ENCODE data around the gene FAM3D. TPM values are rescaled to one million over a fixed set of nuclear protein-coding genes. Genes with fewer than 3 reads are reported as not detected.

Gene FAM3D
- total RNA-seq, 1 experiment from 2014 or later: 0.32 TPM

DNA sequence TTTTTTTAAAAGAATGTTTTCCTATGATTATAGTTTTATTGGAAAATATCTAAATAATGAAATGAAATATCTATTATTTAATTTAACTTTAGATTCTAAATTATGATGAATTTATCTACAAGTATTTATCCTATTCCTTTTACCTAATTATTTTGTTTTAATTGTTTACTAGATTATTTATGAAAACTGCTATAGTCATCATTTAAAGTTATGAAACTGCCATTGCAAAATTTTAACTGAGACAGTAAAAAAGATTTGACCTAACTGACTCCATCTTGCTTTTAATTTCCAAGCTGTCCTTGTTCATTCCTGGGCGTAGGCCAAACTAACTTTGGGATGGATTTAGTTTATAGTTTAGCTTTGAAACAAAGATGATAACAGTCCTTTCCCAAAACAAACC is 25.9 kb upstream of the FAM3D start:
- H3K4me1 ChIP-seq (ENCODE audit: control insufficient read depth in 1 of 2, insufficient read depth in 2 of 2, low read length in 2 of 2): no peaks in the 10 kb centered on the region
- DNase-seq (ENCODE audit: low read depth, low spot score) (no peak), ATAC-seq (no peak)
- no peak overlapping the region for H3K4me3 ChIP-seq (replicated peaks in 1 of 2; ENCODE audit: low read depth in 1 of 2, low read length in 2 of 2)
- H3K36me3 ChIP-seq (ENCODE audit: control insufficient read depth in 1 of 2, insufficient read depth in 2 of 2, low read length in 2 of 2): no peaks in the 10 kb centered on the region
- no peak overlapping the region for H3K9ac ChIP-seq (ENCODE audit: low read length)
- H3K4me2 ChIP-seq (ENCODE audit: low read length): no peak overlapping the region
- ChIA-PET CTCF (no interaction called here), RAD21 (ENCODE audit: low non-redundant PET in 1 of 2, low total read pairs in 2 of 2, uncharacterized antibody in 2 of 2, unreplicated experiment in 2 of 2) (no interaction called here), POLR2A (no interaction called here)
- H3K79me2 ChIP-seq (ENCODE audit: insufficient read depth, low read length): no peaks in the 10 kb centered on the region
- no peak overlapping the region for H2AFZ ChIP-seq (ENCODE audit: low read depth, low read length, poor library complexity, severe bottlenecking)
- TF ChIP-seq CBX3 (IDR thresholded peaks at IDR 0.05; ENCODE audit: low read depth) (no peak), POLR2A (IDR thresholded peaks at IDR 0.05; ENCODE audit: borderline replicate concordance, extremely low read depth, insufficient read depth, insufficient read length) (no peak), SP1 (IDR thresholded peaks at IDR 0.05; ENCODE audit: low read depth) (no peak), TCF7L2 (IDR thresholded peaks at IDR 0.05; ENCODE audit: borderline replicate concordance, extremely low read depth, insufficient read depth, insufficient read length) (no peak), ZNF274 (IDR thresholded peaks at IDR 0.05; ENCODE audit: low read depth, low read length) (no peak), FOSL1 (IDR thresholded peaks at IDR 0.05; ENCODE audit: low read depth) (no peak), EZH2 (IDR thresholded peaks at IDR 0.05) (no peak), CEBPB (IDR thresholded peaks at IDR 0.05; ENCODE audit: low read depth) (no peak), SIN3A (IDR thresholded peaks at IDR 0.05; ENCODE audit: low read depth) (no peak), YY1 (IDR thresholded peaks at IDR 0.05; ENCODE audit: extremely low read depth, insufficient replicate concordance, low read depth, low read length) (no peak), EGR1 (IDR thresholded peaks at IDR 0.05; ENCODE audit: low read depth) (no peak), POLR2AphosphoS5 (IDR thresholded peaks at IDR 0.05; ENCODE audit: low read depth, low read length) (no peak), ELF1 (IDR thresholded peaks at IDR 0.05; ENCODE audit: borderline replicate concordance, low read depth) (no peak), RAD21 (IDR thresholded peaks at IDR 0.05; ENCODE audit: low read depth) (no peak), SRF (IDR thresholded peaks at IDR 0.05; ENCODE audit: low read depth) (no peak)
- TF ChIP-seq, protein P1, sequence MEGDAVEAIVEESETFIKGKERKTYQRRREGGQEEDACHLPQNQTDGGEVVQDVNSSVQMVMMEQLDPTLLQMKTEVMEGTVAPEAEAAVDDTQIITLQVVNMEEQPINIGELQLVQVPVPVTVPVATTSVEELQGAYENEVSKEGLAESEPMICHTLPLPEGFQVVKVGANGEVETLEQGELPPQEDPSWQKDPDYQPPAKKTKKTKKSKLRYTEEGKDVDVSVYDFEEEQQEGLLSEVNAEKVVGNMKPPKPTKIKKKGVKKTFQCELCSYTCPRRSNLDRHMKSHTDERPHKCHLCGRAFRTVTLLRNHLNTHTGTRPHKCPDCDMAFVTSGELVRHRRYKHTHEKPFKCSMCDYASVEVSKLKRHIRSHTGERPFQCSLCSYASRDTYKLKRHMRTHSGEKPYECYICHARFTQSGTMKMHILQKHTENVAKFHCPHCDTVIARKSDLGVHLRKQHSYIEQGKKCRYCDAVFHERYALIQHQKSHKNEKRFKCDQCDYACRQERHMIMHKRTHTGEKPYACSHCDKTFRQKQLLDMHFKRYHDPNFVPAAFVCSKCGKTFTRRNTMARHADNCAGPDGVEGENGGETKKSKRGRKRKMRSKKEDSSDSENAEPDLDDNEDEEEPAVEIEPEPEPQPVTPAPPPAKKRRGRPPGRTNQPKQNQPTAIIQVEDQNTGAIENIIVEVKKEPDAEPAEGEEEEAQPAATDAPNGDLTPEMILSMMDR (IDR thresholded peaks at IDR 0.05 in 2 of 3, conservative IDR thresholded peaks at IDR 0.05 in 1 of 3; ENCODE audit: borderline replicate concordance in 1 of 3, insufficient read depth in 1 of 3, low read depth in 2 of 3, low read length in 2 of 3): no peak
- TF ChIP-seq, protein P2, sequence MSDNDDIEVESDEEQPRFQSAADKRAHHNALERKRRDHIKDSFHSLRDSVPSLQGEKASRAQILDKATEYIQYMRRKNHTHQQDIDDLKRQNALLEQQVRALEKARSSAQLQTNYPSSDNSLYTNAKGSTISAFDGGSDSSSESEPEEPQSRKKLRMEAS (IDR thresholded peaks at IDR 0.05): no peak
- TF ChIP-seq, protein P3, sequence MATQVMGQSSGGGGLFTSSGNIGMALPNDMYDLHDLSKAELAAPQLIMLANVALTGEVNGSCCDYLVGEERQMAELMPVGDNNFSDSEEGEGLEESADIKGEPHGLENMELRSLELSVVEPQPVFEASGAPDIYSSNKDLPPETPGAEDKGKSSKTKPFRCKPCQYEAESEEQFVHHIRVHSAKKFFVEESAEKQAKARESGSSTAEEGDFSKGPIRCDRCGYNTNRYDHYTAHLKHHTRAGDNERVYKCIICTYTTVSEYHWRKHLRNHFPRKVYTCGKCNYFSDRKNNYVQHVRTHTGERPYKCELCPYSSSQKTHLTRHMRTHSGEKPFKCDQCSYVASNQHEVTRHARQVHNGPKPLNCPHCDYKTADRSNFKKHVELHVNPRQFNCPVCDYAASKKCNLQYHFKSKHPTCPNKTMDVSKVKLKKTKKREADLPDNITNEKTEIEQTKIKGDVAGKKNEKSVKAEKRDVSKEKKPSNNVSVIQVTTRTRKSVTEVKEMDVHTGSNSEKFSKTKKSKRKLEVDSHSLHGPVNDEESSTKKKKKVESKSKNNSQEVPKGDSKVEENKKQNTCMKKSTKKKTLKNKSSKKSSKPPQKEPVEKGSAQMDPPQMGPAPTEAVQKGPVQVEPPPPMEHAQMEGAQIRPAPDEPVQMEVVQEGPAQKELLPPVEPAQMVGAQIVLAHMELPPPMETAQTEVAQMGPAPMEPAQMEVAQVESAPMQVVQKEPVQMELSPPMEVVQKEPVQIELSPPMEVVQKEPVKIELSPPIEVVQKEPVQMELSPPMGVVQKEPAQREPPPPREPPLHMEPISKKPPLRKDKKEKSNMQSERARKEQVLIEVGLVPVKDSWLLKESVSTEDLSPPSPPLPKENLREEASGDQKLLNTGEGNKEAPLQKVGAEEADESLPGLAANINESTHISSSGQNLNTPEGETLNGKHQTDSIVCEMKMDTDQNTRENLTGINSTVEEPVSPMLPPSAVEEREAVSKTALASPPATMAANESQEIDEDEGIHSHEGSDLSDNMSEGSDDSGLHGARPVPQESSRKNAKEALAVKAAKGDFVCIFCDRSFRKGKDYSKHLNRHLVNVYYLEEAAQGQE (IDR thresholded peaks at IDR 0.05; ENCODE audit: low read depth): no peak
- TF ChIP-seq, protein P4, sequence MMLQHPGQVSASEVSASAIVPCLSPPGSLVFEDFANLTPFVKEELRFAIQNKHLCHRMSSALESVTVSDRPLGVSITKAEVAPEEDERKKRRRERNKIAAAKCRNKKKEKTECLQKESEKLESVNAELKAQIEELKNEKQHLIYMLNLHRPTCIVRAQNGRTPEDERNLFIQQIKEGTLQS (IDR thresholded peaks at IDR 0.05): no peak
- no peaks in the 10 kb centered on the region for H4K20me1 ChIP-seq (ENCODE audit: insufficient read depth)
- no peak overlapping the region for H3K27ac ChIP-seq (ENCODE audit: low read depth, low read length)
- intact Hi-C loops (cut with micrococcal nuclease): no loop called here
- BruUV-seq (replicated peaks): no TSS peak
- peaks cover 9% of the 10 kb centered on the region in 2 experiments; a peak in 2 of 4 replicates for H3K9me3 ChIP-seq (ENCODE audit: control insufficient read depth in 1 of 2, insufficient read depth in 1 of 2, low read depth in 1 of 2, low read length in 2 of 2)
- no peaks in the 10 kb centered on the region for H3K27me3 ChIP-seq (ENCODE audit: insufficient read depth, low read length)
- H3K9me2 ChIP-seq (ENCODE audit: insufficient read depth): no peaks in the 10 kb centered on the region
